Pancreas (tissue), 10 donors: ENCODE data around the gene CAPRIN1. TPM values are rescaled to one million over a fixed set of nuclear protein-coding genes. Genes with fewer than 3 reads are reported as not detected.

ENCODE experiments used
- ATAC-seq, 4 donors: fragments of 200-7000 bp; cut with Tn5 transposase; one replicate each; pipeline versions ENCODE4 v1.8.0 to v1.9.1; 2020; ENCODE audit warnings: mild to moderate bottlenecking in 4 of 4, moderate library complexity in 4 of 4
- DNase-seq, 6 donors: peaks; one replicate each; pipeline ENCODE4 v3.0.0-alpha.2; 2020
- FAIRE-seq: peaks from 2 replicates; lab custom pipeline; 2012; peaks lifted over from hg19 to GRCh38; lab: Jason Lieb, UNC
- H3K27ac ChIP-seq, 4 donors: fragments of 200-600 bp; sonication (generic); 1 replicate in 3 of 4; 2 replicates in 1 of 4; pipeline versions ENCODE4 v1.5.0 to v1.8.0; 2020
- H3K27me3 ChIP-seq, 4 donors: fragments of 200-600 bp; one replicate each; pipeline ENCODE4 v1.8.0; 2021
- H3K36me3 ChIP-seq, 3 donors: fragments of 200-600 bp; sonication (generic) in 1 of 3; one replicate each; pipeline versions ENCODE4 v1.5.0 to v1.8.0; 2020 to 2021
- H3K4me1 ChIP-seq, 3 donors: fragments of 200-600 bp; one replicate each; pipeline ENCODE4 v1.8.0; 2021
- H3K4me3 ChIP-seq, 4 donors: fragments of 200-600 bp; sonication (generic) in 2 of 4; one replicate each; pipeline versions ENCODE4 v1.5.0 to v1.8.0; 2020 to 2021
- H3K9me3 ChIP-seq, 4 donors: fragments of 200-600 bp; one replicate each; pipeline ENCODE4 v1.8.0; 2021
- WGBS, 2 donors: extraction: QIAGEN DNeasy Blood & Tissue Kit; methylation state at CpG; one replicate each; pipeline ENCODE4 v1.1.7; 2013; 5-methylcytosine and 5-hydroxymethylcytosine counted together
- intact Hi-C, 3 donors: fragments of 100-400 bp; cut with DNase I; formaldehyde crosslinking; loops; one replicate each; pipeline versions ENCODE4 v1.11.1 to v1.14.2; 2022
- polyA plus RNA-seq, 2 donors: library from polyadenylated mRNA; stranded (reverse); fragments of 200-250 nt; gene quantifications; one replicate each; pipeline ENCODE4 v1.2.3, GENCODE V29; 2013
- total RNA-seq, 6 donors: library from RNA; stranded (reverse); fragmentation: NEBNext Ultra II Directional in 4 of 6; extraction: Animal tissue kit (Norgen Biotek cat#: 25700) in 4 of 6; gene quantifications; one replicate each; pipeline versions ENCODE4 v1.2.1 to v1.2.4, GENCODE V29; 2021 to 2023
- TF ChIP-seq, protein P1 (sequence below), 4 donors: fragments of 200-600 bp; sonication (generic) in 3 of 4; IDR thresholded peaks; one replicate each; pipeline versions ENCODE4 v1.5.0 to v1.8.0; 2021; ENCODE audit warnings: antibody characterized with exemption in 4 of 4
- donor health status: healthy with polysubstance abuse.
- donor health status: DM: no; HTN: no; CAD: no; lungs with moderate emphysema.
- donor health status: DM: no; HTN: no; CAD: no.
- donor health status: control.
- donor health status: control.
- donor health status: Bipolar disorder and iron deficiency.
- donor health status: DM: yes; HTN: yes; CAD: no.
- donor health status: DM: no; HTN: no; CAD: no.
- donor health status: DM: no; HTN: no; CAD: no.
- donor health status: DM: yes; HTN: yes; CAD: no.

Gene CAPRIN1
- total and polyA plus RNA-seq, 8 donors: 33.9 to 116 (median 93.9) TPM

DNA sequence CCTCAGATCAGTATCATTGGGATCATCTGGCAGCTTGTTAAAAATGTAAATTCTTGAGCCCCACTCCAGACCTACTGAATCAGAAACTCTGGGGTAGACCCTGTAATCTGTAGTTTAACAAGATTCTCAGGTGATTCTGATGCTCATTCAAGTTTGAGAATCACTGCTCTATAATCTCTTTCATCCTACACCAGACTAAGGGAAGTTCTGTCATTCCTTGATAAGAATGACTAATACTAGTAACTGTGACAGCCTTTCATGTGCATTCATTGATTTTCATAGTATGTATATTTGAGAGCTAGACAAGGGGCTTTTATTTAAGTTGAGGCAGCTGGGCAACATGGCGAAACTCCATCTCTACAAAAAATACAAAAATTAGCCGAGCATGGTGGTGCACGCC lies 83.9 kb downstream of the CAPRIN1 start:
- no peak overlapping the region for H3K27ac ChIP-seq
- TF ChIP-seq, protein P1, sequence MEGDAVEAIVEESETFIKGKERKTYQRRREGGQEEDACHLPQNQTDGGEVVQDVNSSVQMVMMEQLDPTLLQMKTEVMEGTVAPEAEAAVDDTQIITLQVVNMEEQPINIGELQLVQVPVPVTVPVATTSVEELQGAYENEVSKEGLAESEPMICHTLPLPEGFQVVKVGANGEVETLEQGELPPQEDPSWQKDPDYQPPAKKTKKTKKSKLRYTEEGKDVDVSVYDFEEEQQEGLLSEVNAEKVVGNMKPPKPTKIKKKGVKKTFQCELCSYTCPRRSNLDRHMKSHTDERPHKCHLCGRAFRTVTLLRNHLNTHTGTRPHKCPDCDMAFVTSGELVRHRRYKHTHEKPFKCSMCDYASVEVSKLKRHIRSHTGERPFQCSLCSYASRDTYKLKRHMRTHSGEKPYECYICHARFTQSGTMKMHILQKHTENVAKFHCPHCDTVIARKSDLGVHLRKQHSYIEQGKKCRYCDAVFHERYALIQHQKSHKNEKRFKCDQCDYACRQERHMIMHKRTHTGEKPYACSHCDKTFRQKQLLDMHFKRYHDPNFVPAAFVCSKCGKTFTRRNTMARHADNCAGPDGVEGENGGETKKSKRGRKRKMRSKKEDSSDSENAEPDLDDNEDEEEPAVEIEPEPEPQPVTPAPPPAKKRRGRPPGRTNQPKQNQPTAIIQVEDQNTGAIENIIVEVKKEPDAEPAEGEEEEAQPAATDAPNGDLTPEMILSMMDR (IDR thresholded peaks at IDR 0.05): no peak
- no peaks in the 10 kb centered on the region for H3K27me3 ChIP-seq
- FAIRE-seq (no peak), DNase-seq (no peak), ATAC-seq (no peak)
- H3K4me1 ChIP-seq: no peaks in the 10 kb centered on the region
- H3K4me3 ChIP-seq: no peak overlapping the region
- intact Hi-C loops: no loop called here
- no peaks in the 10 kb centered on the region for H3K9me3 ChIP-seq
- WGBS, 2 donors: 94 to 96% methylated on average over 3 of the region's 3 CpGs
- H3K36me3 ChIP-seq: peaks cover 0 to 76% (median 55%) of the 10 kb centered on the region in 3 donors

DNA sequence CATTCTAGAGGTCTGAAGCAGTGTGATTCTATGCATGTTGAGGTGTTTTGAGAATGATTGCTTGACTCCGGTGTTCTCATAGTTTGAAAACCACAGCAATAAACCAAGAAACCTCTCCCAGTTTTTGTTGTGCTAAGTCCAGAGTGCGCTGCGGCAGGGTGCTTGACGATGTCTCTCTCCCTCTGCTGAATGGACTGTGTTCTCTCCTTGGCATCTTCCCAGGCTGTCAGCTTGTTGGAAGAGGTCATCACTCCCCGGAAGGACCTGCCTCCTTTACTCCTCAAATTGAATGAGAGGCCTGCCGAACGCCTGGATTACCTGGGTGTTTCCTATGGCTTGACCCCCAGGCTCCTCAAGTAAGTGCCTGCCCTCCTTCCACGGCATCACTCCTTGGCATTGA lies 84.9 kb downstream of the CAPRIN1 start:
- no peak for ATAC-seq
- Histone ChIP-seq H3K4me1 (no peaks in the 10 kb centered on the region), H3K36me3 (peaks cover 0 to 80% (median 53%) of the 10 kb centered on the region in 3 donors), H3K4me3 (no peak overlapping the region), H3K27ac (no peak overlapping the region), H3K9me3 (no peaks in the 10 kb centered on the region), H3K27me3 (no peaks in the 10 kb centered on the region)
- intact Hi-C loops: no loop called here
- no peak for FAIRE-seq
- TF ChIP-seq, protein P1 (IDR thresholded peaks at IDR 0.05): no peak
- WGBS, 2 donors: 91 to 92% methylated on average over 8 of the region's 8 CpGs
- DNase-seq: no peak

DNA sequence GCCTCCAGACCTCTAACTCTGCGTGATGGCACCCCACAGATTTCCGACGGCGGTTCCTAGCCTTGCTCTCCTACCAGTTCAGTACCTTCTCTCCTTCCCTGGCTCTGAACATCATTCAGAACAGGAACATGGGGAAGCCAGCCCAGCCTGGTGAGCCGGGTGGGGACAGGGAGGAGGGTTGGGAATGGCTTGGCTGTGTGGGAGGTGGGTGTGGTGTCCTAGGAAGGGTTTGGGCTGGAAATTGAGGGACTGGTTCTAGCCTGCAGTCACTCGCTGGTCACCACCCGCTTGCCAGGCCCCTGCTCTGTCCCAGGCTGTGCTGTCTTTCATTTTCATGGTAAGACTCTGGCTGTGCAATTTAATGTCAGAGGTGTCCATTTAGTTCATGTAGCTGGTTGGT lies 87.8 kb downstream of the CAPRIN1 start:
- Histone ChIP-seq H3K27me3 (no peaks in the 10 kb centered on the region), H3K4me1 (no peaks in the 10 kb centered on the region), H3K27ac (no peak overlapping the region), H3K4me3 (no peak overlapping the region), H3K36me3 (peaks cover 0 to 86% (median 62%) of the 10 kb centered on the region in 3 donors), H3K9me3 (no peaks in the 10 kb centered on the region)
- intact Hi-C loops: no loop called here
- WGBS, 2 donors: 91 to 97% methylated on average over 7 of the region's 7 CpGs
- DNase-seq (no peak), ATAC-seq (no peak), FAIRE-seq (no peak)
- TF ChIP-seq, protein P1 (IDR thresholded peaks at IDR 0.05): no peak

DNA sequence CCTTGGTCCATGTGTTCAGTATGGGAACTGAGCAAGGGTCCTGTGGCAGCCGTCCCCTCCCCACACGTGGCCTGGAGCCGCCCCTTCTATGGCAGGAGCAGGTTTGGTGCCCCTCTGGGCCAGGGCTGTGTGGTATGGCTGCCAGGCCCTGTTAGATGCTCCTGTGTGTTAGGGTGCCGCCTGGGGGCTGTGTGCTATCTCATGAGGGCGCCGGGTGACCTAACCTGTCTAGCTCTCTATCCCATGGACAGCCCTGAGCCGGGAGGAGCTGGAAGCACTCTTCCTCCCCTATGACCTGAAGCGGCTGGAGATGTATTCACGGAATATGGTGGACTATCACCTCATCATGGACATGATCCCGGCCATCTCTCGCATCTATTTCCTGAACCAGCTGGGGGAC lies 88.6 kb downstream of the CAPRIN1 start:
- no peaks in the 10 kb centered on the region for H3K9me3 ChIP-seq
- DNase-seq (no peak), FAIRE-seq (no peak), ATAC-seq (no peak)
- TF ChIP-seq, protein P1 (IDR thresholded peaks at IDR 0.05): no peak
- no peaks in the 10 kb centered on the region for H3K4me1 ChIP-seq
- H3K27me3 ChIP-seq: no peaks in the 10 kb centered on the region
- peaks cover 0 to 86% (median 67%) of the 10 kb centered on the region in 3 donors for H3K36me3 ChIP-seq
- intact Hi-C loops: no loop called here
- no peak overlapping the region for H3K4me3 ChIP-seq
- 90 to 95% methylated on average over 11 of the region's 11 CpGs for WGBS, 2 donors
- no peak overlapping the region for H3K27ac ChIP-seq

DNA sequence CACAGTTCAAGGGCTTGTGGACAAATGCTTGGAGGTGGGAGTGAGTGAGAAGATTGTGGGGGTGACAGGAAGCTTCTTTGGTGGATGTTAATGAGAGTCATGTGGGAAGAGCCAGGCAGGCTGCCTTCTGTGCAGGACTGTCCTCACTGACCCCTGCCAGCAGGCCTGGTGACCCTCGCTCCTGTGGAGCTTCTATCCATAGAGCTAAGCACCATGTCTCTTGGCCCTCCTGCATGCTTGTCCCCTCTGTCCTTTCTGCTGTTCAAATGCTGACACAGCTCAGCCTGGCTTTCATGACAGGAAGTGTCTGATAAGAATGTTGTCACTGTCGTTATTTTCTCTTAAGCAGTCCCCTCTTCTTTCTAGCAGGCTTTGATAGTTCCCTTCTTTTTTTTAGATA lies 91.5 kb downstream of the CAPRIN1 start:
- H3K27me3 ChIP-seq: no peaks in the 10 kb centered on the region
- ATAC-seq: no peak
- FAIRE-seq: no peak
- H3K9me3 ChIP-seq: no peaks in the 10 kb centered on the region
- no peaks in the 10 kb centered on the region for H3K4me1 ChIP-seq
- H3K4me3 ChIP-seq: no peak overlapping the region
- H3K27ac ChIP-seq: no peak overlapping the region
- 84 to 90% methylated on average over 2 of the region's 2 CpGs for WGBS, 2 donors
- no peak for DNase-seq
- TF ChIP-seq, protein P1 (IDR thresholded peaks at IDR 0.05): no peak
- peaks cover 0 to 91% (median 60%) of the 10 kb centered on the region in 3 donors for H3K36me3 ChIP-seq
- intact Hi-C loops: no loop called here
